DMS153 treated with DMSO at 0.1 percent for 48 hours (cell line): ENCODE measurements around the gene TUT4.

Experiments
- DNase-seq: peaks from one replicate; lab custom pipeline; 2025; ENCODE audit not compliant: unreplicated experiment; lab: John Stamatoyannopoulos, UW

Gene TUT4

GRCh38 chr1:52533713-52534112, 19.2 kb downstream of the TUT4 start:
- no peak for DNase-seq

- DNase-seq = no peak
Measured at GRCh38 chr1:52532731-52533327, 20.1 kb downstream of the TUT4 start.

GRCh38 chr1:52532247-52532646, 20.6 kb downstream of the TUT4 start:
- no peak for DNase-seq

- DNase-seq = no peak
Measured at GRCh38 chr1:52531249-52531872, 21.5 kb downstream of the TUT4 start.

- no peak for DNase-seq
Measured at GRCh38 chr1:52530563-52531144, 22.2 kb downstream of the TUT4 start.

- no peak for DNase-seq
Measured at GRCh38 chr1:52523376-52523775, 29.5 kb downstream of the TUT4 start.

GRCh38 chr1:52520148-52520547, 32.7 kb downstream of the TUT4 start:
- DNase-seq = no peak

- DNase-seq = no peak
Measured at GRCh38 chr1:52518962-52519361, 33.9 kb downstream of the TUT4 start.

- no peak for DNase-seq
Measured at GRCh38 chr1:52511851-52512615, 40.9 kb downstream of the TUT4 start.

GRCh38 chr1:52511439-52511838, 41.5 kb downstream of the TUT4 start:
- no peak for DNase-seq

GRCh38 chr1:52506920-52507546, 45.9 kb downstream of the TUT4 start:
- no peak for DNase-seq

GRCh38 chr1:52506349-52506748, 46.5 kb downstream of the TUT4 start:
- DNase-seq = no peak

- no peak for DNase-seq
Measured at GRCh38 chr1:52504720-52505119, 48.2 kb downstream of the TUT4 start.

- DNase-seq = no peak
Measured at GRCh38 chr1:52503706-52504105, 49.2 kb downstream of the TUT4 start.

- DNase-seq = no peak
Measured at GRCh38 chr1:52502789-52503188, 50.1 kb downstream of the TUT4 start.

- DNase-seq = no peak
Measured at GRCh38 chr1:52487632-52488031, 65.3 kb downstream of the TUT4 start.

- DNase-seq = no peak
Measured at GRCh38 chr1:52482326-52483004, 70.4 kb downstream of the TUT4 start.

GRCh38 chr1:52479076-52479475, 73.8 kb downstream of the TUT4 start:
- DNase-seq = no peak

- DNase-seq = no peak
Measured at GRCh38 chr1:52477876-52478275, 75.0 kb downstream of the TUT4 start.

- DNase-seq = no peak
Measured at GRCh38 chr1:52476943-52477342, 75.9 kb downstream of the TUT4 start.

GRCh38 chr1:52474807-52475206, 78.1 kb downstream of the TUT4 start:
- DNase-seq = no peak
